ENCODE data around the gene MCF2L2.

MCF2L2 gene

GRCh38 chr3:183359036-183359435, 69.4 kb downstream of the MCF2L2 start:
- DNase-seq: no peak

- DNase-seq: no peak
Observed at GRCh38 chr3:183357564-183358079, 70.8 kb downstream of the MCF2L2 start.

- DNase-seq: no peak
Observed at GRCh38 chr3:183356920-183357319, 71.5 kb downstream of the MCF2L2 start.

- DNase-seq: no peak
Observed at GRCh38 chr3:183354874-183355273, 73.5 kb downstream of the MCF2L2 start.

GRCh38 chr3:183354325-183354831, 74.0 kb downstream of the MCF2L2 start:
- DNase-seq: no peak

- DNase-seq: no peak
Observed at GRCh38 chr3:183353421-183353820, 75.0 kb downstream of the MCF2L2 start.

GRCh38 chr3:183350164-183350563, 78.3 kb downstream of the MCF2L2 start:
- no peak for DNase-seq

GRCh38 chr3:183349421-183350157, 78.8 kb downstream of the MCF2L2 start:
- DNase-seq: no peak

- no peak for DNase-seq
Observed at GRCh38 chr3:183342824-183343223, 85.6 kb downstream of the MCF2L2 start.

- peak; percentile 35 for DNase-seq
Observed at GRCh38 chr3:183341545-183342288, 86.7 kb downstream of the MCF2L2 start.

- no peak for DNase-seq
Observed at GRCh38 chr3:183340222-183340621, 88.2 kb downstream of the MCF2L2 start.

- DNase-seq: no peak
Observed at GRCh38 chr3:183339461-183340086, 88.8 kb downstream of the MCF2L2 start.

GRCh38 chr3:183338520-183338919, 89.9 kb downstream of the MCF2L2 start:
- no peak for DNase-seq

- no peak for DNase-seq
Observed at GRCh38 chr3:183332487-183332886, 95.9 kb downstream of the MCF2L2 start.

- DNase-seq: no peak
Observed at GRCh38 chr3:183331498-183331897, 96.9 kb downstream of the MCF2L2 start.

GRCh38 chr3:183330881-183331280, 97.5 kb downstream of the MCF2L2 start:
- DNase-seq: no peak

- no peak for DNase-seq
Observed at GRCh38 chr3:183329543-183329942, 98.9 kb downstream of the MCF2L2 start.

GRCh38 chr3:183328823-183329222, 99.6 kb downstream of the MCF2L2 start:
- no peak for DNase-seq

GRCh38 chr3:183328164-183328563, 100.3 kb downstream of the MCF2L2 start:
- no peak for DNase-seq

- DNase-seq: no peak
Observed at GRCh38 chr3:183327343-183327742, 101.1 kb downstream of the MCF2L2 start.

- DNase-seq: no peak
Observed at GRCh38 chr3:183324083-183324482, 104.3 kb downstream of the MCF2L2 start.

- DNase-seq: no peak
Observed at GRCh38 chr3:183319371-183319770, 109.0 kb downstream of the MCF2L2 start.

GRCh38 chr3:183318877-183319276, 109.5 kb downstream of the MCF2L2 start:
- no peak for DNase-seq
